ENCODE data around the gene RBBP5.
A peak's percentile ranks its signal among the peaks of the same experiment; 100 is the strongest.
"Not testable (repeated sequence)": the region's sequence is repeated elsewhere in the genome, so short reads cannot be mapped to it uniquely, and the experiment has no call there.

Gene RBBP5, protein sequence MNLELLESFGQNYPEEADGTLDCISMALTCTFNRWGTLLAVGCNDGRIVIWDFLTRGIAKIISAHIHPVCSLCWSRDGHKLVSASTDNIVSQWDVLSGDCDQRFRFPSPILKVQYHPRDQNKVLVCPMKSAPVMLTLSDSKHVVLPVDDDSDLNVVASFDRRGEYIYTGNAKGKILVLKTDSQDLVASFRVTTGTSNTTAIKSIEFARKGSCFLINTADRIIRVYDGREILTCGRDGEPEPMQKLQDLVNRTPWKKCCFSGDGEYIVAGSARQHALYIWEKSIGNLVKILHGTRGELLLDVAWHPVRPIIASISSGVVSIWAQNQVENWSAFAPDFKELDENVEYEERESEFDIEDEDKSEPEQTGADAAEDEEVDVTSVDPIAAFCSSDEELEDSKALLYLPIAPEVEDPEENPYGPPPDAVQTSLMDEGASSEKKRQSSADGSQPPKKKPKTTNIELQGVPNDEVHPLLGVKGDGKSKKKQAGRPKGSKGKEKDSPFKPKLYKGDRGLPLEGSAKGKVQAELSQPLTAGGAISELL

DNA sequence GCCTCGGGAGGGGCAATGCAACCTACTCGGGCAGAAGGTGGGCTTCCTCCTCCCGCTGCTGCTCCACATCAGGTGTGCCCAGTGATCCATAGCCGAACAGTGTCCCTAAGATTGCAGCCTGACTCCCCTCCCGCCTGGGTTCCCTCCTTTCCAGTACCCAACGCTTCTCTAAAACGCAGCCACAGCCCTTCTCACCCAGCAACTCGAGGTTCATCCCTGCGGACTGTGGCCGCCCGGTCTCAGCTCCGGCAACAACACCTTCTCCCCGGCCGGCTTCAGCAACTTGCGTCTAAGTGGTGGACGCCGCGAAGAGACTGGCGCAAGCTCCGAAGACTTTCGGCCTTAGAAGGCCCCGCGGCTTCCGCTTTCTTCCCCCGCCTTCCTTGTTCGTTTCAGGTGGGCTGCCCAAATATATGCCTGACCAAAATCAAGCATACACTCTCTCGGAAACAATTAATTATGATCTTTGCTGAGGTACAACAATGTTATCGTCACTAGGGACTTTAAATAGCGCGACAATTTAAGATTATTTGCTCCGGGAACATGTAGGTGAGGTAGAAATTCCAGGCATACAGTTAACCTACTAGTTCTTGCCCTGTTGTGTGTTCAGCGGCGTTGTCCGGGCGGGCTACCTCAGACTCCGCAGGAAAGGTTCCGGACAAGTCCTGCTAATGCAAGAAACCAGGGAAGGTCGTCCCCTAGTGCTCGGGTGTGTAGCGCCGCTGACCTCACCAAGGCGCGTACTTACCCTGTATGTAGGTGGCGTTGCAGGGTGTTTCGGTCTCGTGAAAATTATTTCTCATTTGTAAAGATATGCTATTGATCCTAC, at the start of gene RBBP5:
Gene RBBP5 (minus strand): TSS at position 319 of the 829 bp plus-strand sequence. CDS start 105 bp downstream, at position 214.
- DNase-seq: peak; percentile 96

DNA sequence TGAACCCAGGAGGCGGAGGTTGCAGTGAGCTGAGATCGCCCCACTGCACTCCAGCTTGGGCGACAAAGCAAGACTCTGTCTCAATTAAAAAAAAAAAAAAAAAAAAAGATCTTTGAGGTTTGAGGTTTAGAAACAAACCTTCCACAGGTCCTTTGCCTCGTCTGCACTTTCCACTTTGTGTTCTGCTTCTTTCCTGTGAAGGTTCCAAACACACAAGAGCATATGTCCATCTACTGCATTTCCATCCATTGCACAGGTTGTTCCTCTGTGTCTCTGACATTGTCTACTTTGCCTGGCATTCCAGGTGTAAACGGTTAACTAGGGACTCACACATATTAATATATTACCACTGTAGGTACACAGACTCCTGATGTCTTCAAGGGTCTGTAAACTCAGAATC, 49.6 kb upstream of the RBBP5 start:
- DNase-seq: no peak

DNA sequence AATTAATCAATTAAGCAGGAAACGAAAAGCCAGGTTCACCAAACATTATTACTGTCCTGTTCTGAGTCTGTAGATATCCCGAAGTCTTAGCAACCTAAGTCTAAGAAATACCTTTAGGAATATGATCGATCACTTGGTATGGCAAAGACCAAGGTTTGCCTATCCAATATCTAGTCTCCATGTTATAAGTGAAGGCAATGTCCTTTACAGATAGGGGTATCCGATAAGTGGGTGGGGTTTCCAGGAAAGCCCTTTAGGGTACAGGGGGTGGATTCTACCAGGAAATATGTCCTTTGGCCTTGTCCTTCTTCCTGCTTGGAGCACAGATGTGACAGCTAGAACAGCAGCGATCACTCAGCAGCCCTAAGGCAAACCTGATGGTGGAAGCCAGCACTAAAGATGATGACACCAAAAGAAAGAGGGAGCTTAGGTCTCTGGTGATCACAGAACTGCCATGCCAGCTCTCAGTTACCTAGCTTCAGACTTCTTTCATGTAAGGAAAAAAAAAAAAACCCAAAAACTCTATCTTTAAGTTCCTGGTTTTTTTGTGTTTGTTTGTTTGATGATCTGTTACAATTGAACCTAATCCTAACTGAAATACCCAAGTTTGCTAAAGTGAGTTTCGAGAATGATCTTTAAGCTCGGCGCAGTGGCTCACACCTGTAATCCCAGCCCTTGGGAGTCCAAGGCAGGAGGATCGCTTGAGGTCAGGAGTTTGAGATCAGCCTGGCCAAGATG, 48.9 kb upstream of the RBBP5 start:
- no peak for DNase-seq

DNA sequence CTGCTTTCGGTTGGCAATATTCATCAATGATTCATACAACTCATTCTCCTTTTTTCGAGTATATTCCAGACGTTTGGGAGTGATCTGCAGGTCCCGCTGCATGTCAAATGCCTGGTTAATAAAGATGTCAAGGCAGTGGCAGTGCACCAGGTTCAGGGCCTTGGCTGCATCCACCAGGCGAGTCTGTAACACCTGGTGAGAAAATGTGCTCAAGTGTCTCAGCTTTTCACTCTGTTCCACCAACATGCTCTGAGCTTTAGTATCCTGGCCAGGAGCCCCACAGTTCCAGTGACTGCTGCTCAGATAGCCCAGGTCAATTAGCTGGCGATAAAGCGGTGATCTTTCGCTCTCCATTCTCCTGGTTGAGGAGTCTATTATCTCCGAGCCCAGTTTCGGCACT, 47.5 kb upstream of the RBBP5 start:
- DNase-seq: no peak

DNA sequence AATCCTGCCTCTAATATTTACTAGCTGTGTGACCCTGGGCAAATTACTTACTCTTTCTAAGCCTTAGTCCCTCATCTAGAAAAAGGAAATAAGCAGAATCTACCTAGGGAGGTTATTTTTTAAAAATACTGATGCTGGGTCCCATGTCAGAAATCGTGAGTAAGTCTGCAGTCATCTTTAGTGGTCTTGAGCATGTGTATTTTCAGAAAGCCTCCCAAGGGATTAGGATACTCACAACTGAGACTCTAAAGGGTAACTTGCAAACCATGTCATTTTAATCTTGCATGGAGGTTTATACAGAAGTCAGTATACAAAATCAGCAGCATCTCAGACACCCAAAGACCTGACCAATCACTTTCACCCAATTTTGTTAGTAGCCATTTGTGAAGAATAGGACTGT, 46.5 kb upstream of the RBBP5 start:
- DNase-seq: no peak

DNA sequence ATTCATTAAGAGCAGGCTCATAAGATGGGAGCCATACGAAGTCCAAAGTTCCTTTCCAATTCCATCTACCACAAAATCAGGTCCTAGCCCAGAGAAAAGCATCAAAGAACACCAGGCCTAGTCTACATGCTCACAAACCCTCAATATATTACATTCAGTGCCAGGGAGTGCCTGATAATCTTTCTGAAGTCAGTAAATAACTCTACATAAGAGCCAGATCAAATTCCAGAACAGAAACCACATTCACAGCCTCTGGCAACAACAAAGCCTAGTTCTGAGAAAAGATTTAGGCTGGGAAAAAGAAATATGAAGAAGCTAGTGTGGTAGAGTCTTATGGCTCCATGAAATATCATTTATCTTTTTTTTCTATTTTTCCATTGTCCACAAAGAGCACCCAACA, 40.5 kb upstream of the RBBP5 start:
- DNase-seq: no peak

DNA sequence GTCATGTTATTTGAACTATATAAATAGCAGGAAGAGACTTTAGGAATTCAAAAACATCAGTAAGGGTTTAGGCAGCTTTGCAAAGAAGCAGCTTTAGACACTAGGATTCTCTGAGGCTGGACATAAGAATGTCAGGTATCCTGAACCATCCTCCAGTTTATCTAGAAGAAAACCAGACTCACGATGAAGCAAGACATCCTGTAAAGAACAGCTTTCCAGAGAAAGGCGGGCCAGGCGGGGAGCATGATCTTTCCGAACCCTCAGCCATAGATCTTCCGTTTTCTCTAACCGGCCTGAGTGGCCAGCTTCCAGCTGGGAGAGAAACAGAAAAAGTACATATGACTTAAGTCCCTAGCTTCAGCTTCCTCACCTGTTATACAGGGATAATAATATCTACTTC, 39.3 kb upstream of the RBBP5 start:
- DNase-seq: no peak

DNA sequence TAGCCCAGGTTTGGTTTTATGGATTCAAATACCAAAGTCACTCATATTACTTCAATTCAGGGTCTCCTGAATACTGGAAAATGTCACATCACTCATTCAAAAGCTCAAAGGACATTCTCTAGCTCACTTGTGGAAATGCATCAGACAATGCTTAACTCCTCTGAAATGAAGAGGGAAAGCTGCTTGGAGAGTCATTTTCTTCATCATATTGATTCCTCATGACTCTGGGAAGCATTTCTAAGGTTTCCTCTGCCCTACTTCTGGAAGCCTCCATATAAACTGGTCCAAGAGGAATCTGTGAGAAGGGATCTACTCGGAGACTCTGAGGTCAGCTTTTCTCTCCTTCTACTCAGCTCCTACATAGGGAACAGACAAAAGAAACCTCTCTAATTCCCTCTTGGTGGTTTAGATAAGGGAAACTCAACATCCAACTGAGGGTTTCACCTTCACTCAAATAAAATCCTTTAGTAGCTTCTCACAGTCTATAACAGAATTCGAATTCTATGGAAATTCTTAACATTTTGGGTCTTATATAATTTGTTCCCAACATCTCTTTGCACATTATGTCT, 36.4 kb upstream of the RBBP5 start:
- DNase-seq: no peak

DNA sequence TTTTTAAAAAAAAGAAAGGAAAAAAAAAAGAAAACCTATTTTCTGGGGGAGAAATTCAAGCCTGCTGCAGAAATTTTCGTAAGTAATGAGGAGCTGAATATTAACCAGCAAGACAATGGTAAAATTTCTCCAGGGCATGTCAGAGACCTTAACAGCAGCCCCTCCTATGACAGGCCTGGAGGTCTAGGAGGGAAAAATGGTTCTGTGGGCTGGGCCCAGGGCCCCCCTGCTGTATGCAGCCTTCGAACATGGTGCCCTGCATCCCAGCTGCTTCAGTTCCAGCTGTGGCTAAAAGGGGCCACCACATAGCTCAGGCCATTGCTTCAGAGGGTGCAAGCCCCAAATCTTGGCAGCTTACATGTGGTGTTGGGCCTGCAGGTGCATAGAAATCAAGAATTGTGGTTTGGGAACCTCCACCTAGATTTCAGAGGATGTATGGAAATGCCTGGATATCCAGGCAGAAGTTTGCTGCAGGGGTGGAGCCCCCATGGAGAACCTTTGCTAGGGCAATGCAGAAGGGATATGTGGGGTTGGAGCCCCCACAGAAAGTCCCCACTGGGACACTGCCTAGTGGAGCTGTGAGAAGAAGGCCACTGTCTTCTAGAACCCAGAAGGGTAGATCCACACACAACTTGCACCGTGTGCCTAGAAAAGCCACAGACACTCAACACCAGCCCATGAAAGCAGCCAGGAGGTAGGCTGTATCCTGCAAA, 34.0 kb upstream of the RBBP5 start:
- not testable (repeated sequence) for DNase-seq

DNA sequence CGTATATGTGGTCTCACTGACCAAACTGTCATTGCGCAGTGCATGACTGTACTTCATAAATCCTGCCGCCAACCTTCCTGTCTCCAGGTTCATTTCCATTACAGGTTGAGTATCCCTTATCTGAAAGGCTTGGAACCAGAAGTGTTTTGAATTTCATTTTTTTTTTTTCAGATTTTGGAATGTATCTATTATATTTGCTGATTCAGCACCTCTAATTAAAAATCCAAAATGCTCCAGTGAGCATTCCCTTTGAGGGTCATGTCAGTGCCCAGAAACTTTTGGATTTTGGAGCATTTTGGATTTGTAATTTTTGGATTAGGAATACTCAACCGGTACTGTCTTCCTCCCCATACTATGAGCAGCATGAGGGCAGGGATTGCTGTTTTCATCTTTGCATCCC, 30.7 kb upstream of the RBBP5 start:
- no peak for DNase-seq

DNA sequence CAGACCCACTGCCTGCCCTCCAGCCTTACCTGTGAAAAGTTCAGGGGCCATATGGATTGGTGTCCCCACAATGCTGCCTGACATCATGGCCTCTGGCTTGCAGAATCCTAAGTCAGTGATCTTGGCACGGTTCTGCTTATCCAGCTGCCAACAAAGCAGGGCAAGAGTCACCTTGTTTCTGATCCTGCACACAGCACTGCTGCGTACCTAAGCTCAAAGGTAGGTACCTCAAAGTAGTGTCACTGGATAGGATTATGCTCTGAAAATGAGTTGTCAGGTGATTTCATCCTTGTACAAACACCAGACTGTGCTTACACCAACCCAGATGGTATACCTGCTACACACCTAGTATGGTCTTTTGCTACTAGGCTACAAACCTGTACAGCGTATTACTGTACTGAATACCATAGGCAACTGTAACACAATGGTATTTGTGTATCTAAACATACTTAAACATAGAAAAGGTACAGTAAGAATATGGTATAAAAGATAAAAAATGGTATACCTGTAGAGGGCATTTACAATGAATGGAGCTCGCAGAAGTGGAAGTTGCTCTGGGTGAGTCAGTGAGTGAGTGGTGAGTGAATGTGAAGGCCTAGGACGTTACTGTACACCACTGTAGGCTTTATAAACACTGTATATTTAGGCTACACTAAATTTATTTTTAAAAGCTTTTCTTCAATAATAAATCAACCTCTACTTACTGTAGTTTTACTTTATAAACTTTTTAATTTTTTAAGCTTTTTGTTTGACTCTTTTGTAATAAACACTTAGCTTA, 29.1 kb upstream of the RBBP5 start:
- DNase-seq: no peak

DNA sequence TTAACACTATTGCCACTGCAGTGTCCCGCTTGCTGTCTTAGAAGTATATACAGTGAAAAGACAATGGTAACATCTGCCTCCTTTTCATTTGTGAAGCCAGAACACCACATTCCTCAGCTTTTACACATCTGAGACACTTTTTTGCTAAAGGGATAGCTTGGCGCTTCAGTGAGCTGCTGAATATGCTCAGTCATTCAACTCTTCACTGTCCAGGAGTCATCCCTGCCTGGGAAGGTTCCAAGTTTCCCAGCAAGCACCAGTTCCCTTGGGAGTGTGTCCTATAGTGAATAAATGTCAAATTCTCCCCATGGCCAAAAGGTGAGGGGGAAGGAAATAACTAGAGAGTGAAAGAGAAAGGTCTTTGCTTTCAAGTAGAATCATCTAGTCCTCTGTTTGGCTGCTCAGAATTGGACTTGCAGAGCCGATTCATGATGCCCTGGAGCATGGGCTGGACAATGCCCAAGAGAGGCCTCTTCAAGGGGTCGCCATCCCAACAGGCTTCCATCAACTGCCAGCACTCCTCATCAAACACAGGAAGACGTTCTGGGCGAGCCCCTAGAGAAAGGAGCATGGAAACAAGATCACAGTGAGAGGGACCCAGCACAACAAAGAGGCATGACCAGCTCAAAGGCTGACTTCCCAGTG, 25.5 kb upstream of the RBBP5 start:
- no peak for DNase-seq

DNA sequence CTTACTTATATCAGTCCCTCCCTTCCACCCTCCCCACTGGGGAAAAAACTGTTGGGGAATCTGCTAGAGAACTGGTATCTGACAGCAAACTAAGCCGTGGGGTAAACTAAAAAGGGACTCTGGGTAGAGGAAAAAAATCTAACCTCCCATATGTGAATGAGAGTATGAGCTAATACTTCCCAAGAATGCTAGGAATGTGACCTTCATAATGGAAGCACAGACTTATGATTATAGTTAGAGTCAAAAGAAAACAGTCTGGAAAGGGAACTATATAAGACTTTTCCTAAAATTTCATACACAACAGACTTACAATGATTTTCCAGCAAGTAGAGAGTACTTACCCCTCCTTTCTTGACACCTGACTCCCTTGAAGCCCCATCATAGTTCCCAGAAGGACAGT, 23.0 kb upstream of the RBBP5 start:
- no peak for DNase-seq

DNA sequence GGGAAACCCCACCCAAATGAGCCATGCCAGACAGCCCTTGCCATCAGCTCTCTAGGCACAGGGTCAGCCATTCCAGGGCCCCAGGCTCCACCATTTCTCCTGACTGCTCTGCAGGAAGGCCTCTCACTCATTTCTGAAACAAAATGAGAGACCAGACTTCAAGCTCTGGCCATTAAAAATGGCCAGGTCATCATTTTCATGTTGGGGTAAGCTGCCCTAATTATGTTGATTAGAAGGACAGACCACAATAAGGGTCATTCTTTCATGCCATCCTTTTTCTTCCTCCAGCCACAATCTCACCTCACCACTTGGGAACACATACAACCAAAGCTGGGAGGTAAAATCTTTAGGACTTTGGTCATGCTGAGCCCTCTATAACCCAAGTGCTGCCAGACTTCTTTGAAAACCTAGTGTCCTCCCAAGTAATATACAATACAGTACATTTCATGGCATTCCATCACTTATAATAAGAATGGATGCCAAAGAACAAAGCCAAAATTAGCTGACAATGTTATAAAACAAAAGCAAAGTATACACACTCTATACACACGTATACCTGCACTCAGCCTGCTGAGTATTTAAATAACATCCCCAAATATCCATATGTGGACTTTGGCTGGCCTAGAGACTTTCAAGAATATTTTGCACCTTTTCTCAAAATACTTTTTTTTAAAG, 22.4 kb upstream of the RBBP5 start:
- no peak for DNase-seq

DNA sequence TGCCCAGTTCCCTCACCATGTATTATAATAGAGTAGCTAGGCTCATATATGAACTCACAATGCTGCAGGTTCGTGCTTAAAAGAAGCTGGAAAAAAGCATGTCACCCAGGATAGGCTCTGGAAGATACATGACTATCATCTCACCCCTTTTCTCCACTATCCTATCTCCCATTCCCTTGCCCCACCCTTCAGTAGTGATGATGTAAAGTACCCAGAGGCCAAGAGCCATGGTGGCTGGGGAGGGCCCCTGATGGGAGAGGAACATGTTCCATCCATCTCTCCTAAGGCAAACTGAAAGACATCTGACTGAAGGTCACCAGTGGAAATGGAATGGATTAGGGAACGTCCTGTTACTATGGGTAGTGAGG, 20.3 kb upstream of the RBBP5 start:
- no peak for DNase-seq

DNA sequence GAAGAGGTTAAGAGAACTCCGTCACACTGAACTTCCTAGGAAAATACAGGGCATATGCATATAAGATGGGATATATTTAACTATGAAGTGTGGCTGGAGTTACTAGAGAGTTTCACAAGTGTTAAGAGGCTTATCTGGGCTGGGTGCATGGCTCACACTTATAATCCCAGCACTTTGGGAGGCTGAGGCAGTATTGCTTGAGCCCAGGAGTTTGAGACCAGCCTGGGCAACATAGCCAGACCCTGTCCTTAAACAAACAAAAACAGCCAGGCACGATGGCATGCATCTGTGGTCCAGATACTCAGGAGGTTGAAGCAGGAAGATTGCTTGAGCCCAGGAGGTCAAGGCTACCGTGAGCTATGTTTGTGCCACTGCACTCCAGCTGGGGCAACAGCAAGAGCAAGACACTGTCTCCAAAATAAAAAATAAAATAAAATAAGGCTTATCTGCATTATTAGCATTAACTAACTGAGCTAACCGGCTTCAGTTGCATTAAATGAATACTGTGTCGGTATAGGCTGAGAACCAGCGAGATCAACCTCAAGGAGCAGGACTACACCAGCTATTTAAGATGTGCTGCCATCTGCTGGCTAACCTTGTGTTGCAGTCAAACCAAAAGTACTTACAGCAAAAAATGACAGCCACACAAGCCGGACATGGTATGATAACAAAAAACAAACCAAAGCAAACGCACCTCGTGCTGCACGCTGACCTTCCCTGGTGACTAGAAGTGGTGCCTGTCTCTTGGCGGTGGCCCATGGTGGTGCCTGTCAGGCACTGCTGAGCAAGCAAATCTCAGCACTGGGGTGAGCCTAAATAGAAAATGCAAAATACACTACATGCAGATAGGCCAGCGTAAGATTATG, 19.7 kb upstream of the RBBP5 start:
- DNase-seq: peak; percentile 80

DNA sequence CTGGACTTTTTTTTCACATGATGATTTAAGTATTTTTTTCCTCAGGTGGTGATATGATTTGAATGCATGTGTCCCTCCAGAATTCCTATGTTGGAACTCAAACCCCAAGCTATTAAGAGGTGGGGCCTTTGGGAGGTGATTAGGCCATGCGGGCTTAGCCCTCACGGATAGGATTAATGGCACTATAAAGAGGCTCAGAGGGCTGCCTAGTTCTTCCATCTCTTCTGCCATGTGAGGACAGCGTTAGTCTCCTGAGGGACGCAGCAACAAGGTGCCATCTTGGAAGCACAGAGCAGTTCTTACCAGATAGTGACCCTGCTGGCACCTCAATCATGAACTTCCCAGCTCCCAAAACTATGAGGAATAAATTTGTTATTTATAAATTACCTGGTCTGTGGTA, 18.3 kb upstream of the RBBP5 start:
- DNase-seq: no peak

DNA sequence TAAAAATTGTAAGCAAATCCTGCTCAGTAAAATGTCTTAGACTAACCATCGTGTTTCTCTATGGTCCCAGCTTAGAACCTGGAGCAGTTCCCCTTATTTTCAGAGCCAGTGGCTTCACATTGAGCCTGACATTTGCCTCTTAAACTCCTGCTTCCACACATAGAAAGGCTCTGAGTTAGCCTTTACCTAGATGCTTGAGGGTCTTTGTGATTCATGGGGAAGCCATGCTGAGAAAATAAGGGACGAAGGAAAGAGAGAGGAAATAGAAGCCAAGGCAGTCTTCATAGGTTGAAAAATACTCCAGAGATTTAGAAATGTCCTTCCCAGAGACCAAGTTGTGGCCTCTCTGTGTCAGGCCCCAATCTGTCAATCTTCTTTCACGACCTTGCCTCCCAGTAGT, 16.1 kb upstream of the RBBP5 start:
- peak; percentile 16 for DNase-seq

DNA sequence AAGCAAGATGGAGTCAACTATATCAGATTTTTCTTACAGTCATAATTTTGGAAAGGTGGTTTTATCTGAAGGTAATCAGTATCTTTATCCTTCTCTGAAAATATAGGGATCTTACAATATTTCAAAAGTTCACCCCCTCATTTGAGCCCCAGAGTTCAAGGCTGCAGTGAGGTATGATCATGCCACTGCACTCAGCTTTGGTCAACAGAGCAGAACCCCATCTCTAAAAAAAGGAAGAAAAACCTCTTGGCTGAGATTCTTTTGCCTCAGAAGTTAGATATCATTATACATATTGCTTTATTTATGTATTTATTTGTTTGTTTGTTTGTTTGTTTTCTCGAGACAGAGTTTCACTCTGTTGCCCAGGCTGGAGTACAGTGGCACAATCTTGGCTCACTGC, 11.5 kb upstream of the RBBP5 start:
- no peak for DNase-seq

Measured in MV-4-11 (cell line).